Naive thymus-derived CD4-positive, alpha-beta T cell (primary cell): ENCODE measurements around the gene ANKK1. TPM values are rescaled to one million over a fixed set of nuclear protein-coding genes. Genes with fewer than 3 reads are reported as not detected.

Source experiments
- ATAC-seq: fragments of 150-1000 bp; cut with Tn5 transposase; 2 replicates; pipeline ENCODE4 v1.10.0; 2021; ENCODE audit warnings: mild to moderate bottlenecking, moderate library complexity
- CTCF ChIA-PET: fragments of 350-600 bp; sonication (Branson Sonifier 250); formaldehyde crosslinking; loops from one replicate; lab custom pipeline; 2021; ENCODE audit warnings: antibody characterized with exemption; lab: Charles Lee
- POLR2A ChIA-PET: fragments of 350-600 bp; sonication (Branson Sonifier 250); formaldehyde crosslinking; loops from one replicate; lab custom pipeline; 2021; ENCODE audit warnings: antibody characterized with exemption, inconsistent platforms; lab: Charles Lee
- DNase-seq, 9 donors: peaks; one replicate each; pipeline versions ENCODE4 v3.0.0 to v3.0.0-alpha.2; 2020 to 2022; ENCODE audit warnings: mixed read lengths in 1 of 9
- H3K27ac ChIP-seq: one replicate; pipeline ENCODE4 v1.7.0; 2013; ENCODE audit warnings: mild to moderate bottlenecking, low read depth, low read length, moderate library complexity
- H3K27me3 ChIP-seq, 2 donors: one replicate each; pipeline ENCODE4 v1.7.0; 2013; ENCODE audit warnings: low read length in 2 of 2, mild to moderate bottlenecking in 2 of 2, moderate library complexity in 2 of 2; ENCODE audit not compliant: control insufficient read depth in 2 of 2, insufficient read depth in 2 of 2
- H3K36me3 ChIP-seq, 3 experiments: 1 replicate in 2 of 3; 2 replicates in 1 of 3; pipeline ENCODE4 v1.7.0; 2013; ENCODE audit warnings: low read length in 3 of 3, mild to moderate bottlenecking in 3 of 3, moderate library complexity in 1 of 3; ENCODE audit not compliant: insufficient read depth in 3 of 3, control insufficient read depth in 2 of 3
- H3K4me1 ChIP-seq, 2 donors: one replicate each; pipeline ENCODE4 v1.7.0; 2013; ENCODE audit warnings: low read length in 2 of 2, mild to moderate bottlenecking in 2 of 2, moderate library complexity in 1 of 2; ENCODE audit not compliant: control insufficient read depth in 2 of 2, insufficient read depth in 2 of 2
- H3K4me3 ChIP-seq: 2 replicates; pipeline ENCODE4 v1.7.0; 2013; ENCODE audit warnings: mild to moderate bottlenecking, low read length
- H3K9me3 ChIP-seq, 3 experiments: 1 replicate in 2 of 3; 2 replicates in 1 of 3; pipeline ENCODE4 v1.7.0; 2013; ENCODE audit warnings: low read length in 3 of 3; ENCODE audit not compliant: control insufficient read depth in 2 of 3
- H3K27ac Mint-ChIP-seq, 9 donors: one replicate each; pipeline ENCODE4 v1.8.0; 2020 to 2022; ENCODE audit warnings: mixed read lengths in 9 of 9, mild to moderate bottlenecking in 8 of 9, moderate library complexity in 5 of 9, inconsistent platforms in 2 of 9
- H3K27me3 Mint-ChIP-seq, 5 donors: one replicate each; pipeline ENCODE4 v1.8.0; 2021 to 2022; ENCODE audit warnings: mixed read lengths in 5 of 5, mild to moderate bottlenecking in 1 of 5
- H3K36me3 Mint-ChIP-seq, 5 donors: one replicate each; pipeline ENCODE4 v1.8.0; 2020 to 2022; ENCODE audit warnings: mixed read lengths in 5 of 5, mild to moderate bottlenecking in 3 of 5, inconsistent platforms in 1 of 5
- H3K4me1 Mint-ChIP-seq, 7 donors: one replicate each; pipeline ENCODE4 v1.8.0; 2020 to 2022; ENCODE audit warnings: mixed read lengths in 7 of 7, mild to moderate bottlenecking in 3 of 7, inconsistent platforms in 1 of 7
- H3K4me3 Mint-ChIP-seq, 10 donors: one replicate each; pipeline ENCODE4 v1.8.0; 2020 to 2022; ENCODE audit warnings: mild to moderate bottlenecking in 10 of 10, mixed read lengths in 10 of 10, moderate library complexity in 6 of 10, inconsistent platforms in 2 of 10
- H3K9me3 Mint-ChIP-seq, 11 donors: one replicate each; pipeline ENCODE4 v1.8.0; 2020 to 2022; ENCODE audit warnings: mixed read lengths in 11 of 11, mild to moderate bottlenecking in 4 of 11, inconsistent platforms in 1 of 11, moderate library complexity in 1 of 11
- intact Hi-C, 2 donors: fragments of 100-400 bp; cut with micrococcal nuclease; formaldehyde crosslinking; loops; one replicate each; pipeline ENCODE4 v1.15.1; 2023
- polyA plus RNA-seq, 2 donors: library from polyadenylated mRNA; unstranded; fragments of 300-500 nt; fragmentation: Illumina TruSeq; gene quantifications; one replicate each; pipeline ENCODE4 v1.2.3, GENCODE V29; 2021
- total RNA-seq, 6 experiments: library from RNA in 5 of 6; stranded (reverse) in 5 of 6; gene quantifications; 1 replicate in 5 of 6; 2 replicates in 1 of 6; pipeline ENCODE4 v1.2.3 and lab custom pipeline; 2021 to 2026

Gene ANKK1
- total and polyA plus RNA-seq, 7 experiments from 2014 or later = 0.24 to 4.2 (median 3.0) TPM; not detected in 1

DNA sequence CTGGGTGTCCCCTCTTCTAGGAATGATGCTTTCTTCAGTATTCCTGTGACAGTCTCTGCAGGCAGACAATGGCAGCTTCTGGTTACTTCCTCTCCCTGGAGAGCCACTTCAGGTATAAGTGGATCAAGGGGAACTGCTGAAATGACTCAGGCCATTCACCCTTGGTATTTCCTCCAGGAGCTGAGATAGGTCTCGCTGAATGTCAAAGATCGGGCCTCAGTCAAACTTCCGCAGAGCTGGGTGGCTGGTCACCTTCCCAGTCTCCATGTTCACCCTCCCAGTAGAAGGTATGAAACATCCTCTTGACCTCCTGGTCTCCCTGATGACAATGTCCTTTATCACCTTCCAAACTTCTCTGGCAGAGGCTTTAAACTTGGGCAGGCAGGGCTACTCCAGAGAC lies 1.8 kb upstream of the ANKK1 start:
- no peak overlapping the region for H3K27ac Mint-ChIP-seq
- CTCF ChIA-PET = interaction anchor here (0.8 kb wide), 1 partner anchor 295 kb away, joined by 3 read pairs; no protein-coding TSS in a partner anchor
- ATAC-seq = no peak

GRCh38 chr11:113386866-113387265 lies 713 bp upstream of the ANKK1 start:
- Mint-ChIP-seq H3K27me3 (peaks cover 0 to 7% (median 0%) of the 10 kb centered on the region in 5 donors), H3K4me3 (no peak overlapping the region), H3K36me3 (peaks cover 0 to 22% (median 12%) of the 10 kb centered on the region in 5 donors), H3K27ac (no peak overlapping the region), H3K9me3 (no peaks in the 10 kb centered on the region), H3K4me1 (no peaks in the 10 kb centered on the region)
- Histone ChIP-seq H3K27me3 (peaks cover 0 to 4% of the 10 kb centered on the region in 2 donors), H3K4me3 (no peak overlapping the region), H3K36me3 (no peaks in the 10 kb centered on the region), H3K4me1 (no peaks in the 10 kb centered on the region), H3K9me3 (no peaks in the 10 kb centered on the region), H3K27ac (no peak overlapping the region)
- no peak for ATAC-seq
- ChIA-PET POLR2A (no interaction called here), CTCF (no interaction called here)
- DNase-seq = no peak
- intact Hi-C loops = no loop called here

More for the DNA sequence above, 1.8 kb upstream of the ANKK1 start:
- Mint-ChIP-seq H3K4me3 (no peak overlapping the region), H3K27me3 (peaks cover 0 to 7% (median 0%) of the 10 kb centered on the region in 5 donors), H3K4me1 (no peaks in the 10 kb centered on the region), H3K36me3 (peaks cover 0 to 26% (median 12%) of the 10 kb centered on the region in 5 donors), H3K9me3 (no peaks in the 10 kb centered on the region)
- intact Hi-C loops = no loop called here
- DNase-seq = no peak
- H3K27me3 ChIP-seq = peaks cover 0 to 4% of the 10 kb centered on the region in 2 donors
- H3K4me3 ChIP-seq = no peak overlapping the region
- H3K36me3 ChIP-seq = no peaks in the 10 kb centered on the region
- POLR2A ChIA-PET = no interaction called here
- H3K4me1 ChIP-seq = no peaks in the 10 kb centered on the region
- no peaks in the 10 kb centered on the region for H3K9me3 ChIP-seq
- H3K27ac ChIP-seq = no peak overlapping the region

DNA sequence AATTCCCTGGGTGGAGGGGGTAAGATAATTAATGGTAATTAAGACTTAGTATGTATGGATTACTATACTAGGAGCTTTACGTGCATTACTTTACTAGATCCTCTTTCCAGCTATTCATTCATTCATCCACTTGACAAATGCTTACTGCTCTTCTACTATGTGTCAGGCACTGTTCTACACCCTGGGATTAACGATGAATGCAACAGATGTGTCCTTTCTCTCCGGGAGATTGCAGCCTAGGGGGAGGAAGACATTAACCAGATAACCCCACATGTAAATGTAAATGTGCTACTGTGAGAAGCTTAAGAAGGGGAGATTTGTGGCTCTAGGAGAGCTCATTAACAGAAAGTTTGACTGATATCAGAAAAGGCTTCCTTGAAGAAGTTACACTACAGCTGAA lies 1.7 kb downstream of the ANKK1 start:
- intact Hi-C loops = no loop called here
- no peak for ATAC-seq
- H3K27me3 ChIP-seq = peaks cover 0 to 4% of the 10 kb centered on the region in 2 donors
- no peak overlapping the region for H3K27ac ChIP-seq
- CTCF ChIA-PET = no interaction called here
- Mint-ChIP-seq H3K27me3 (peaks cover 0 to 5% (median 0%) of the 10 kb centered on the region in 5 donors), H3K9me3 (no peaks in the 10 kb centered on the region), H3K4me3 (no peak overlapping the region), H3K36me3 (peaks cover 0 to 12% (median 9%) of the 10 kb centered on the region in 5 donors), H3K4me1 (peaks cover 0 to 1% (median 0%) of the 10 kb centered on the region in 7 donors), H3K27ac (no peak overlapping the region)
- H3K4me3 ChIP-seq = no peak overlapping the region
- H3K4me1 ChIP-seq = no peaks in the 10 kb centered on the region
- H3K9me3 ChIP-seq = no peaks in the 10 kb centered on the region
- DNase-seq = no peak
- H3K36me3 ChIP-seq = no peaks in the 10 kb centered on the region
- POLR2A ChIA-PET = no interaction called here

GRCh38 chr11:113392236-113392921 lies 4.8 kb downstream of the ANKK1 start:
- Mint-ChIP-seq H3K27me3 (peaks cover 0 to under 1% (median 0%) of the 10 kb centered on the region in 5 donors), H3K27ac (no peak overlapping the region), H3K4me3 (no peak overlapping the region), H3K9me3 (no peaks in the 10 kb centered on the region), H3K4me1 (peaks cover 0 to 1% (median 0%) of the 10 kb centered on the region in 7 donors), H3K36me3 (peaks cover 0 to 6% (median 0%) of the 10 kb centered on the region in 5 donors)
- intact Hi-C loops = no loop called here
- DNase-seq = no peak
- no peaks in the 10 kb centered on the region for H3K9me3 ChIP-seq
- H3K4me1 ChIP-seq = no peaks in the 10 kb centered on the region
- ATAC-seq = no peak
- peaks cover 0 to 4% of the 10 kb centered on the region in 2 donors for H3K27me3 ChIP-seq
- no peak overlapping the region for H3K4me3 ChIP-seq
- CTCF ChIA-PET = no interaction called here
- POLR2A ChIA-PET = no interaction called here
- H3K36me3 ChIP-seq = no peaks in the 10 kb centered on the region
- no peak overlapping the region for H3K27ac ChIP-seq

GRCh38 chr11:113393501-113393985 lies 6.0 kb downstream of the ANKK1 start:
- Histone ChIP-seq H3K36me3 (no peaks in the 10 kb centered on the region), H3K27me3 (peaks cover 0 to 4% of the 10 kb centered on the region in 2 donors), H3K27ac (no peak overlapping the region), H3K4me1 (no peaks in the 10 kb centered on the region), H3K9me3 (no peaks in the 10 kb centered on the region), H3K4me3 (no peak overlapping the region)
- H3K27ac Mint-ChIP-seq = no peak overlapping the region
- DNase-seq (no peak), ATAC-seq (no peak)
- ChIA-PET POLR2A (no interaction called here), CTCF (no interaction called here)
- peaks cover 0 to 1% (median 0%) of the 10 kb centered on the region in 7 donors for H3K4me1 Mint-ChIP-seq
- no peaks in the 10 kb centered on the region for H3K9me3 Mint-ChIP-seq
- H3K4me3 Mint-ChIP-seq = no peak overlapping the region
- H3K36me3 Mint-ChIP-seq = peaks cover 0 to 6% (median 0%) of the 10 kb centered on the region in 5 donors
- no peaks in the 10 kb centered on the region for H3K27me3 Mint-ChIP-seq
- intact Hi-C loops = no loop called here

DNA sequence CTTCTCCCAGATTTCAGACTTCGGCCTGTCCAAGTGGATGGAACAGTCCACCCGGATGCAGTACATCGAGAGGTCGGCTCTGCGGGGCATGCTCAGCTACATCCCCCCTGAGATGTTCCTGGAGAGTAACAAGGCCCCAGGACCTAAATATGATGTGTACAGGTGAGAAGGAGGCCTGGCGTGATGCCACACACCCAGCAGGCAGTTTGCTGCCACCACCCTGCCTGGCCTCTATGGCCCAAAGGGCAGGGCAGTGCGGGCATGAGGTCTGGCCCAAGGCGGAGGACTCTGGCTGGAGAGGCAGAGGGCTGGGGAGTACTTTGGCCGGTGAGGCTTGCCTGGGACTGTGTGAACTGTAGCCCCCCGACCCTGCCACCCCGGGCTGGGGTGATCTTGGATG lies 7.3 kb downstream of the ANKK1 start:
- intact Hi-C loops = no loop called here
- peaks cover 0 to 1% (median 0%) of the 10 kb centered on the region in 7 donors for H3K4me1 Mint-ChIP-seq
- CTCF ChIA-PET = no interaction called here
- Histone ChIP-seq H3K9me3 (no peaks in the 10 kb centered on the region), H3K27ac (no peak overlapping the region), H3K4me1 (no peaks in the 10 kb centered on the region), H3K4me3 (no peak overlapping the region), H3K27me3 (peaks cover 0 to under 1% of the 10 kb centered on the region in 2 donors), H3K36me3 (no peaks in the 10 kb centered on the region)
- H3K4me3 Mint-ChIP-seq = no peak overlapping the region
- POLR2A ChIA-PET = no interaction called here
- DNase-seq = no peak
- no peaks in the 10 kb centered on the region for H3K27me3 Mint-ChIP-seq
- H3K36me3 Mint-ChIP-seq = peaks cover 0 to 6% (median 0%) of the 10 kb centered on the region in 5 donors
- H3K9me3 Mint-ChIP-seq = no peaks in the 10 kb centered on the region
- no peak for ATAC-seq
- no peak overlapping the region for H3K27ac Mint-ChIP-seq
